Suppressor macrophage treated with lipopolysaccharide for 1 hour (primary cell): Measurements from ENCODE around the gene PAEP.

Experiments used
- DNase-seq, 3 donors: peaks; one replicate each; pipeline ENCODE4 v3.0.0-alpha.2; 2020 to 2022

PAEP gene

DNA sequence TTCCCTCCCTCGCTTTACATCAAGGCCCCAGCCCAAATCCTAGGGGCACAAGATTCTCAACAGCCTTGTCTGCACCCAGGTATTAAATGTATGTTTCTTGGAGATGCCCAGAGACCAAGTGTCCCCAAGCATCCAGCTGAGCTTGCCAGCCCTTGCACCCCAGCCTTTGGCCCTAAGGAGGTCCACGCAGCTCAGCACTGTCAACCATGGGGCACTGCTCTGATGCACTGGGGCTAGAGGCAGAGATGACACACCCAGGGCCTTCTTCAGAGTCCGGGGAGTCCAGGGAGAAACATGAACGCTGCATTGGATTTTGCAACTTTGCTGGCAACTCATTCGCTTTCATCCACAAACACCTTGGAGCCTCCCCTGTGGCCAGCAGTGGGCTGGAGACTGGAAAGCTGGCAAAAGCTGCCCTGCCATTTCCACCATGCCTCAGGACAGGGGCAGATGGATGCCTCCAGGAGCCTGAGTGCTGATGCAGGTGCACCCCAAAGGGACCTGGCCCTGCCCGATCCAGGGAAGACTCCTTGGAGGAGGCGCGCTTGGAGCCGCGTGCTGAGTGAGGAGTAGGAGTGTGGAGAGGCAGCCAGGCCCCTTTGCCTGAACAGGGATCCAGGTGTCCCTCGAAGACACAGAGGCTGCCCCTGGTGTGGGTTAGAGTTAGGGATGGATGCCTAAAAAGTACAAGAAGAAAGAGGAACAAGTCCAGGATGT is 19.3 kb downstream of the PAEP start:
- DNase-seq, result peak in 1 of 3 donors; percentile 1

DNA sequence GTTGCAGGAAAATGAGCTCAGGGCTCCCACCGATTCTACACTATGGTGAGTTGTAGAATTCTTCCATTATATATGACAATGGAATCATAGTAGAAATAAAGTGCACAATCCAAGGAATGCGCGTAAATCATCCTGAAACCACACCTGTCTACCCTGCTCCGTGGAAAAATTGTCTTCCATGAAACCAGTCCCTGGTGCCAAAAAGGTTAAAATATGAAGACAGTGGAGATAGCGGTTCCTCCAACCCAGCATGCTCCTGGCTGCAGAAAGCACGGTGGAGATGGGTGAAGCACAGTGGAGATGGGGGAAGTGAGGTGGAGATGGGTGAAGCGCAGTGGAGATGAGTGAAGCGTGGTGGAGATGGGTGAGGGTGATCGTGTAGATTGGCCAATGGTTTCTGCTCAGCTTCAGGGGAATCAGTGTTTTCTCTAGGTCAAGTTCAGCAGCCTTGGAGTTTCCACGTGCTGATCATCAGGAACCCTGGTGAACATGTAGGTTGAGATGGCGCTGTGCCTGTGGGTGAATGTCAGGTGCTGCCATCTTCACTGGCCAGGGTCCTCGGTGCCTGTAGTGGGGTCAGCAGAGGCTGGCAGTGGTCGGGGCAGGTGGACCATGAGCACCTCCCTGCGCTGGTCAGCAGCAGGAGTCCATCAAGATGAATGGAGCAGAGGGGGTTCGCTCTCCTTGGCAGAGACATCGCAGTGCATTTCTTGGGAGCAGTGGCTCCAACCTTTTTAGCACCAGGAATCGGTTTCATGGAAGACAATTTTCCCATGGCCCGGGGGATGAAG is 20.3 kb downstream of the PAEP start:
- no peak for DNase-seq

DNA sequence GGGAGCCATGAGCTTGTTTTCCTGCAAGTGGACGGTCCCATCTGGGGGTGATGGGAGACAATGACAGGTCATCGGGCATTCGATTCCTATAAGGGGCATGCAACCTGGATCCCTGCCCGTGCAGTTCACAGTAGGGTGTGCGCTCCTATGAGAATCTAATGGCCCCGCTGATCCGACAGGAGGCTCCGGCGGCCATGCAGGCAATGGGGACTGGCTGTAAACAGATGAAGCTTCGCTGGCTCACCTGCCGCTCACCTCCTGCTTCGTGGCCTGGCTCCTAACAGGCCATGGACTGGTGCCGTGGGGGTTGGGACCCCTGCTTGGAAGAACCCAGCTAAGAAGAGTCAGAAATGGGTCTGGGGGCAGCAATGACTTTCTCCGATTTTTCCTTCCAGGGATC is 21.0 kb downstream of the PAEP start:
- DNase-seq, result peak in 1 of 3 donors; percentile 3

DNA sequence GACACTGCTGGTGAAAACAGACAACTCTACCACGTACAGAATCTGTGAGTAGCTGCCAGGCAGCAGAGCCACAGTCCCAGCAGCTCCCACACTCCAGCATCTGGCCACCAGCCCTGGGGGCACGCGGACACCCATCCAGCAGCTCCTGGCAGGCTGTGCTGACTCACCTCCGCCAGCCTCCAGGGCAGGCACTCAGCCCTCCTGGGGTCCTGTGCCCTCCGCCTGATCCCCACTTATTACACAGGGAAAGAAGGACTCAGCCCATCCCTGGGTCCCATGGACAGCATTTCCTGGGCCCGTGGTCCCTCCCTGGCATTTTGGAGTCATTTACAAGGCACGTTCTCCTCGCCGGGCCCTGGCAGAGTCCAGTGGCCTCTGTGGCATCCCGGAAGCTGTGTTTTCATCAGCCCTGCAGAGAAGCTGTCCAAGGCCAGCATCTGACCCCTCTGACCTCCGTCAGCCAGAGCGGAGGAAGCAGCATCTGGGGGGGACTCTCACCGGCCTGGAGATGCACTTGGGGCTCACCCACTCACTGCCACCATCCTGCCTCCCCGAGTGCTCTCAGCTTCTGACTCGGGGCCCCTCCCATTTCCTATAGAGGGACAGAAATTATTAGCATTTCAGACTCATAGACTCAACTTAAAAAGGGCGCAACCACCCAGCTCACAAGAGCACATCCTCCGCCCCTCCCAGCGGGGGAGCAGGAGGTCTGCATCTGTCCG is 21.6 kb downstream of the PAEP start:
- DNase-seq, result no peak

DNA sequence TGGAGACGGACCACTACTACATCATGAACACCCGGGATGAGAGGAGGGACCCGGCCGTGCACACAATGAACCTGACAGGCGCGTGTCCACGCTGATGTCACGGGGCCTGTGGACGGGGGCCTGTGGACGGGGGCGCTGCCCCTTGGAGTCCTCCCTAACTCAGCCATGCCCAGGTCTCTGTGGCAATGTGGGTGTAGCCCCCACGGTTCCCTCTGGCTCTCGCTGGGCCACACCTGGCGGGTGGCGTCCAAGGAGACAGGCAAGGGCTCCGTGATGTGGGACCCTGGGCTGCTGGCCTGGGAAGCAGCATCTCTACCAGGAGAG is 22.1 kb downstream of the PAEP start:
- no peak for DNase-seq

DNA sequence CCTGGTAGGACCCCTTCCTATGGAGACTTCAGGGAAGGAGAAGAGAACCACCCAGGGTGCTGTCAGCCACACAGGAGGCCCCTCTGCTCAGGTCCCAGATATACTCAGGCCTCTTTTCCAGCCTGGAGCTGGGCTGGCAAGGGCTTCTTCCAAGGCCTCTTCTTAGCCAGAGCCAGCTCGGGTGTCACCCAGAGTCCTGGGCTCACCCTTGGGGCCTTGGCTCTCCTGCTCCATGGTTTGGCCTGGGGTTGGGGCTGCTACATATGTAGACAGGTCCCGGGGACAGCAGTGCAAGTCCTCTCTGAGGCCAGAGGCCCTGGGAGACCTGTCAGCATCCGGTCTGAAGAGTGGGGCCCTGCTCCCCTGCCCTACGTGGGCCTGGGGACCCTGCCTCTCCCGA is 22.8 kb downstream of the PAEP start:
- no peak for DNase-seq

DNA sequence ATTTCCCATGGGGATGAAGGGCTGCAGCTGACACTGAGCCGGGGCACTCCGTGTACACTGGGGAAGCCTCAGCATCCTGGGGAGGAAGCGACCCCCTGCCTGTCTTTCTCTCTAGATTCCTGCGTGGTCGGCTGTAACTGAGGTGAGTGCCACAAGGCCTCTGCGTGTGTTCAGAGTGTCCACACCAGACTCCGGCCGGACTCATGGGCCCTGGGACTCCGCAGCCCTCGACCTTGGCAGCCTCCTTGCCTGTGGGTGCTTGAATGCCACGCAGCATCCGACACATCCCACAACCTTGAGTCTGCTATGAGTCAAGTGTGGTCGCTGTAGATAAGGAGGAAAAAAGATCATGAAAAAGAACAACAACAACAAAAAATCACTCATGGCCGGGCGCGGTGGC is 23.4 kb downstream of the PAEP start:
- DNase-seq, result no peak

DNA sequence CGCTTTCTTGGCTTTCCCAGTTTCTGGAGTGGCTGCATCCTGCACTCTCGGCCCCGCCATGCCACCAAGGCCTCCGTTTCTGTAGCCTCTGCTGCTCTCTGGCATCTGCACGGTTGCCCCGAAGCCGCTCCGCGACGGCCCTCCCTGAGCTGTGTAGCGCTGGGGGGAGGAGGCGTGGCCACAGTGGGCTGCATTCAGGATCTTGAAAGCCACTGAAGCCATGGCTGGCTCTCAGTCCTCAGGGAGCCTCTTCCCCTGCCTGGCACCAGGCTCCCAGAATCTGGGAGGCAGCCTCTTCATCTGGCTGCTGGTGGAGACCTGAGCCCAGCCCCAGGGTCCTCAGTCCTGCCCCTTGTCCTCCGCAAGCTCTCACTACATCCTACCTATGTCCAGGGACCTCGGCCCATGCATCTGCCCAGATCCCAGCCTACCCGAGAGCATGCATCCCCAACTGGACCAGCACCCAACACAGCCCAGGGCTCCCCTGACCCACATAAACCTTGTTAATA is 25.1 kb downstream of the PAEP start:
- no peak for DNase-seq

DNA sequence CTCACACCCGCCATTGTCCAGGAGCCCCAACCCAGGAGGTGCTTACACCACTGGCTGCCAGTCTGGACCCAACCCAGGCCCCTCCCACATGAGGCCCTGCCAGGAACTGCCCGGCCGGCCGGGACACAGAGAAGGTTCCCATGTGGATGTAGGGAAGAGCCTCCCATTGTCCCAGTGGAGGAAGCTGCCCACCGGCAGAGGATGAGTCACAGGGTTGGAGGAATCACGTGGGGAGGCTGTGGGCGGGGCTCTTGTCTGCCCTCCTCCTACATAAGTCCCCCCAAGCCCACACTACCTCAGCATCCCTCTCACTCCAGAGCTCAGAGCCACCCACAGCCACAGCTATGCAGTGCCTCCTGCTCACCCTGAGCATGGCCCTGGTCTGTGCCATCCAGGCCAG is 26.1 kb downstream of the PAEP start:
- no peak for DNase-seq

DNA sequence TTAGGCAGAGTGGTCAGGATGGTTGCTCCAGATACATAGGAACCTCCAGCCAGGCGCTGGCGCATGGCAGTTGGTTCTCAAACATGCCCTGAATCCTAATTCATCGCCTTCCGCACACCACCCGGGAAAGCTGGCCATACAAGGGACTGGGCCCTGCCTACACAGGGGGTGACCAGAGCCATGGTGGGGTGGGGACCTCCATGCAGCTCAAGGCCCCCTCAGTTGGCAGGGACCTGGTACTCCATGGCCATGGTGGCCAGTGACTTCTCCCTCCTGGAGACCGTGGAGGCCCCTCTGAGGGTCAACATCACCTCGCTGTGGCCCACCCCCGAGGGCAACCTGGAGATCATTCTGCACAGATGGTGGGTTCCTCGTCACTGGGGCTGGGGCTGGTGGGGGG is 26.8 kb downstream of the PAEP start:
- no peak for DNase-seq

DNA sequence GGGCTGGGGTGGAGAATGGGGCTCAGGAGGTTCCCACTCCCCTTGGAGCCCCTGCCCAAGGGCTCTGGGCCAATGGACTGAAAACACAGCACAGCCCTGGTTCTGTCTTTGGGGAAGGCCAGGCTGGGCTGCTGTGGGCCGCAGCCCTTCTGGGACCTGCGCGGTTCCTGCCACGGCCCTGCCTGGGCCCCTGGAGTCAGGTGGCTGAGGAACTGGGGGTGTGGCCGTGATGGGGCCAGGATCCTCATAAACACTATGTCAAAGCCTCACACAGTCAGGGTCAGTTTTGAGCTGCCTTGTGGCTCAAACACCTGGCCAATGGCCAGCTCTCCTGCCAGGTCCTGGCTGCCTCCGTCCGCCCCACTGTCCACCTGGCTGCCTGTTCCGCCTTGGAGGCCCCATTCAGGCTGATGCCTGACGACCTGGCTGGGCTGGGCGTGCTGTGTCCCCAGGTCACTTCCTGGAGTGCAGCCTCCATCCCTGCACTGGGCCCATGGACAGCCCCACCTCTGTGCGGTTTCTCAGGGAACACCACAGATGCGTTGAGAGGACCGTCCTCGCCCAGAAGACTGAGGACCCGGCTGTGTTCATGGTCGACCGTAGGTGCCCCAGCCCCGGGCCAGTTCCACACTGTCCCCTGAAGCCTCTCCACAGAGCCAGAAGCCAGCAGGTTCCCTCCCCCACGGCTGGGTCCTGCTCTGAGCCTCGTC is 27.5 kb downstream of the PAEP start:
- DNase-seq, result no peak

DNA sequence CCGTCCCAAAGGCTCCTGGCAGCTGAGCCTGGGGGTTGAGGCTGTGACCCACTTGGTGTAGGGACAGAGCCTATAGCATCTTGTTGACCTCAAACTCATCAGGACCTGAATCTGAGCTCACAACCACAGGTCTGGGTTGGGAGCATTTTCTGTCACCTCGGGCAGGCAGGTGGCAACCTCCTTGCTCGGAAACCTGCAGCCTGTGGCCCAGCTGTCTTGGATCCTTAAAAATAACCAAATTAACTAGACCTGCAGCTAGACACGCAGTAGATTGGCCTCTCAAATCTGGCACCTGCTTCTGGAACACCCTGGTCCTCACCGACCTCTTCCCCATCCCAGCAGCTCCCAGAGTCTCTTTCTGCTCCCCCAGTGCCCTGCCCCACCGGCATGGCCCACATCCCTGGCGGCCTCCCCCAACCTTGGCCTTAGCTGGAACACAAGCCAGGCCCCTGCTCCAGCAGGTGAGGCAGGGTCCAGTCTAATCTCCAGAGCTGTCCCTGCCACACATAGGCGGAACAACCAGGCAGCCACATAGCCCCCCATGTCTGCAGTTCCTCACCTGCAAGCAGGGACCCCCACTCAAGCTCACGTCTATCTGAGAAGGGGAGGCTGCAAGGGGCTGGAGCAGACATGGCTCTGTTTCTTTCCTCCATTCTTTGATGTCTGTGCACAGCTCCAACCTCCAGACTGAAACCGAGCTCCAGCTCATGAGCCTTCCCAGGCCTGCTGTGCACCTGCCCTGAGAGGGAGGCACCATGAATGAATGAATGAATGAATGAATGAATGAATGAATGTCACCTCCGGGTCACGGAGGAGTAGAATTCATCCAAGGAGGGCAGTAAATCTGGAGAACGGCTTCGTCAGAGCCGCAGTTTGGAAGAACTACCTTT is 28.3 kb downstream of the PAEP start:
- no peak for DNase-seq

DNA sequence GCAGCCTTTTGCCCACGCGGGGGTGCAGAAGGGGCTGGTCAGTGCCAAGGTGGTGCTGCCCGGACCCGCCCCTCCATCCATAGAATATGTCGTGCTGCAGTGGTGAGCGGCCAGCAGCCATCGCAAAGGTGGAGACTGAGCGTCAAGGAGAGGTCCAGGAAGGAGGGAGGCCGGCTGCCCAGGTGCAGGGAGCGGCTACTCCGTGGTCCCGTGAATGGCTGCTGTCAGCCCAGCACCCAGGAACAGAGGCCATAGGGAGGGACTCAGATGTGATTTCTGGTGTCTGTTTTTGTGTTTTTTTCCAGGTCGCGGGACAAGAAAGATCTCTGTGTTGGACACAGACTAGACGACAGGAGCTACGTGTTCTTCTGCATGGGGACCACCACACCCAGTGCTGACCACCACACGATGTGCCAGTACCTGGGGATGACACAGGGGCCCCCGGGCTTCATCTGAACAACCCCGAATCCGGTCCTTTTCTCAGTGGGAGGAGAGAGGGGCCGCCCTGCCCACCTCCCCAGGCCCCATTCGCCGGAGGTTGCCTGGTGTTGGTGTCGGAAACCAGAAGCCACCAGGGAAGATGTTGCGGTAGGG is 29.0 kb downstream of the PAEP start:
- no peak for DNase-seq

DNA sequence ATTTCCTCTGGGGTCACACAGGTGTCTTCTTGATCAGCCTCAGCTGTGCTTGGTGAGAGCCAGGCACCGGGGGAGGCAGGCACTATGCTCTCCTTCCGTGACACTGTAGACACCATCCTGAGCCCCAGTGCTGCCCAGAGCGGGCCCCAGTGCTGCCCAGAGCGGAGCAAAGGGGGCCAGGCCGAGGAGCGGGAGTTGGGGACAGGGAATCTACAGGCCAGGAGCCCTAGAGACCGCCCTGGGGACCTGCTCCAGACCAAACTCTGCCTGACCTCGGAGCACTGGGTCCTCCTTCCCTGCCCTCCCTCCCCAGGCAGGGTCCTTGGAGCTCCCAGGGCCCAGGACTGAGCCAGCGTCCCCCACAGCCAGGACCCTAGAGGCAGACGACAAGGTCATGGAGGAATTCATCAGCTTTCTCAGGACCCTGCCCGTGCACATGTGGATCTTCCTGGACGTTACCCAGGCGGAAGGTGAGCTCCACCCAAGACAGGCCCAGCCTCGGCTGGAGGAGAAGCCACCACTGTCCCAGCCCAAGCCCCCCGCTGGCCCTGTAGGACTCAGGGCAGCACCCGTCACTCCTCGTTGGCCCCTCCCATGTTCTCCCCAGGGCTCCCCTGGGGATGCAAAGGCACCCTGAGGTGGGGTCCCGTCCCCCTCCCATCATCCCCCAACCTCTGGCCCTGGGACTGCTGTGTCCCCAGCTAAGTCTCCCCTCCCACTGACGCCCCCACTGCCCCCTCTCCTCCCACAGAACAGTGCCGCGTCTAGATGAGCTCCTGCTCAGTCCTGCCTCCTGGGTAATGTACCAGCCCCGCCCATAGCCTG is 30.2 kb downstream of the PAEP start:
- no peak for DNase-seq

DNA sequence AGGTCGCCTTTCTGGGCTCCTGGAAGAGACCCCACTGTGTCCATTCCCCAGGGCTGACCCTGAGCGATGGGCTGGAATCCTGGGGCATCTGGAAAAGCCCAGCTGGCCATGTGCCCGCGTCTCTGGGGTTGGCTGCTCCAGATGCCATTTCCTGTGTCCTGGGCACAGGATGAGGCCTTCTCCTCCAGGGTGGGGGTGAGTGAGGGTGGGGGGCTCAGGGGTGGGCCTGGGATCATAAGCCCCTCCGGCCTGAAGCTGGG is 30.7 kb downstream of the PAEP start:
- no peak for DNase-seq

DNA sequence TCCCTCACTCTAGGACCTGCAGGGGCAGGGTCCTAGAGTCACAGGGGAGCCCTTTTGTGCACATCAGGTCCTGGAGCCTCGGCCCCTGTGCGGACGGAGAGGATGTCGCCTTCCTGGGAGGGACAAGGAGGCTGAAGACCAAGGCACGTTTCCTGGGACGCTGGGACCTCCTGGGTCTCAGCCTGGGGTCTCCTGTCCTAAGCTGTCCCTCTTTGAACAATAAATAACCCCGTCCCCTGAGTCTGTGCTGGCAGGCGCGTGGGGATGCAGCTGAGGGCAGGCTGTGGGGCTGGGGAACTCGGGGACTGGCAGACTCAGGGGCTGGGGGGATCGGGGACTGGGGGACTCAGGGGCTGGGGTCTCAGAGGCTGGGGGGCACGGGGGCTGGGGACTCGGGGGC is 31.1 kb downstream of the PAEP start:
- no peak for DNase-seq

DNA sequence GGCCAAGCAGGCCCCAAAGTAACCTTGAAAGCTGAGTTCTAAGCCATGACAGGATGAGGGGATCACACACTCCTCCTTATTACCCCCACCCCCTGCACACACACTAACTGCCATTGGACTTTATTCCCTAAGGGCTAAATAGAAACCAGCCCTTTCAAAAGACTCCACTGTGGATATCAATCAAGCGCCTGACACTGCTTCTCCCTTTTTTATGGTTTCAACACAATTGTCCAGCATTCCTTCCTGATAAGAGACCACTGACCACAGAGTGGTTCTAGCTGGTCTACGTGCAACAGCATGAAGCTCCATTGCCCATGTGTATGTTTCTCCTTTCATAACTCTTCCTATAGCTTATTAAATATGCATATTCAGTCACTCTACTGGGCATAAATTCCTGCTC is 34.7 kb downstream of the PAEP start:
- DNase-seq, result no peak

DNA sequence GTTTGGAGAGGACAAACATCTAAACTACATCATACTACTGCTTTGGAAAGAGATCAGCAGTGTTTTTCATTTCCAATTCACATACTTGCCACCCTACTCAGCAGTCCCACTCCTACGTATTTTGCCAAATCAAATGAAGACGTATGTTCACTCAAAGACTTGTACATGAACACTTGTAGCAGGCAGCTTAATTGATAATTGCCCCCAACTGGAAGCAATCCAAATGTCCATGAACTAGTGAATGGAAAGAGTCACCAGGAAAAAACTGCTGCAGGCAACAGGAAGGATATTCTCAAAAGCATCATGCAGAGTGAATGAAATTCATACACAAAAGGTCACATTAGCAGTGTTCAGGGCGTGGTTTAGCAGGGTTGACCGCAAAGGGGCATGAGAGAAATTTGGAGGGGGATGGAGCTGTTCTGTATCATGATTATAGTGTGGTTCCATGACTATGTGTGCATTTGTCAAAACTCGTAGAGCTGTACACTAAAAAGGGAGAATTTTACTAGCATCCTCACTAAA is 38.8 kb downstream of the PAEP start:
- no peak for DNase-seq

DNA sequence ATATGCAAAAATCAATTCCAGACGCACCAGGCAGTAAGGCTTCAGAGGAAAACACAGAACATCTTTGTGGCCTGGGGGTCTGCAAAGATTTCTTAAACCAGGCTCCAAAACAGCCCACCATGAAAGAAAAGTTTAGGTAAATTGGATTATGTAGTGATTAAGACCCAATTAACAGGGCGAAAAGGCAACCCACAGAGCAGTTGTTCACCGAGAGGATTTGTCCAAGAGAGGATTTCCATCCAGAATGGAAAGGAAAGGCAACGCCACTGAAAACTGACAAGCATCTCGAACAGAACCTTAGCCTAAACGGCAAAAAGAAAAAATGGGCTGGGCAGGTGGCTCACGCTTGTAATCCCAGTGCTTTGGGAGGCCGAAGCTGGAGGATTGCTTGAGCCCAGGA is 40.4 kb downstream of the PAEP start:
- no peak for DNase-seq

DNA sequence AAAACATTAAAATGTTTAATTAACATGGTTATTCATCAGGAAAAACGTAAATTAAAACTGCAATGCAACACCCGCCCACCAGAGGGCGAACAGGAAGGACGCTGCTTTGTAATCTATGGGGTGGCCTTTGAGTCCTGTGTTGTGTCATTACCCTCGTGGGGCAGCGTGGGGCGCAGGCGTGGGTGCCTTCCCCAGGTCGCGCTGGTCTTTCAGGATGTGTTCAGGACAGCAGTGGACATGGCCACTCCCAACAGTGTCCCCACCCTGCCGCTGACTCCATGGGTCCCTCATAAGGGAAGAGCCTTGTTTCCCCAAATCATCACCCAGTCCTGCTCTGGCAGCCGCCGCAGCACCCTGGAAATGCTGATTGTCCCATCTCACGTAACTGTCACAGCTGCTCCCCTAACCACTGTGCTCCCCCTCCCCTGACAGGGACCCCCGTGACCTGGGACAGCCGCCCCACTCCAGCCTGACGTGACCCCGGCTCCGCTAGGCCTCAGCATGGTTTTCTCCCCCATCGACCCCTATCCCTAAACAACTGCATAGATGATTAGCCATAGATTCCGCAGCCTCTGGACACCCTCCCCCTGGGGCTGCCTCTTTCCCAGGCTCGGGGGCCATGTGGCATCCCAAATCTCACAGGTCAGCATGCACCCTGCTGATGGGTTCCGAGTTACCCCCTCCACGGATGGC is 41.4 kb downstream of the PAEP start:
- peak; percentile 58 to 76 (median 75) for DNase-seq
